ENCODE data around the gene PRMT7. TPM values are rescaled to one million over a fixed set of nuclear protein-coding genes. Genes with fewer than 3 reads are reported as not detected.

Gene PRMT7
- total RNA-seq, 1 experiment from 2014 or later, result 59.3 TPM

DNA sequence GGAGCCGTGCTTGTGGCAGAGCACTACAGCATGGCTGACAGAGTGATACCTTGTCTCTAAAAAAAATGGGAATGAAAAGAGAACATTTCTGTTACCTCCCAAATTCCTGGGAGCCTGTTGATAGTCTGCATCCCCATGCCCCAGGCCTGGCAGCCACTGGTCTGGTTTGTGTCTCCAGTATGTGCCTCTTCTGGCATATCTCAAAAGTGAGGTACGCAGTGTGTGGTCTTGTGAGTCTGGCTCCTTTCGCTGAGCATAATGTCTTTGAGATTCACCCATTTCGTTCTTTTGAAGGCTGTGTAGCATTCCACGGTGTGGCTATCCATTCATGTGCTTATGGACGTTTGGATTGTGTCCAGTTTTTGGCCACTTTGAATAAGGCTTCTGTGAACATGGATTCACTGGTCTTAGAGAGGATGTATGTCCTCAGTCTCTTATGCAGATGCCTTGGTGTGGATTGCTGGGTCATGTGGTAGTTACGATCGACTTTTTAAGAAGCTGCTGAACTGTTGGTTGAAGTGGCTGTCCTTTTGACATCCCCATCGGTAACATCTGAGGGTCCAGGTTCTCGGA, 39.1 kb downstream of the PRMT7 start:
- DNase-seq (ENCODE audit: low spot score) (no peak), ATAC-seq (no peak)
- H3K36me3 Mint-ChIP-seq, result peaks cover 39% of the 10 kb centered on the region
- no peak overlapping the region for H3K4me3 Mint-ChIP-seq
- no peaks in the 10 kb centered on the region for H3K27me3 Mint-ChIP-seq (ENCODE audit: low read depth)
- no peaks in the 10 kb centered on the region for H3K4me1 Mint-ChIP-seq
- ChIA-PET CTCF (no interaction called here), POLR2A (no interaction called here)
- H3K9me3 Mint-ChIP-seq, result no peaks in the 10 kb centered on the region
- TF ChIP-seq SMAD3 (CRISPR knock-in tag; IDR thresholded peaks at IDR 0.05; ENCODE audit: borderline replicate concordance) (no peak), MXD4 (CRISPR knock-in tag; IDR thresholded peaks at IDR 0.05; ENCODE audit: borderline replicate concordance) (no peak), TEAD4 (CRISPR knock-in tag; IDR thresholded peaks at IDR 0.05) (no peak), IRF2 (CRISPR knock-in tag; IDR thresholded peaks at IDR 0.05; ENCODE audit: borderline replicate concordance, low read depth) (no peak), TEAD1 (CRISPR knock-in tag; IDR thresholded peaks at IDR 0.05) (no peak), ZNF671 (CRISPR knock-in tag; IDR thresholded peaks at IDR 0.05) (no peak)
- TF ChIP-seq, protein P1, sequence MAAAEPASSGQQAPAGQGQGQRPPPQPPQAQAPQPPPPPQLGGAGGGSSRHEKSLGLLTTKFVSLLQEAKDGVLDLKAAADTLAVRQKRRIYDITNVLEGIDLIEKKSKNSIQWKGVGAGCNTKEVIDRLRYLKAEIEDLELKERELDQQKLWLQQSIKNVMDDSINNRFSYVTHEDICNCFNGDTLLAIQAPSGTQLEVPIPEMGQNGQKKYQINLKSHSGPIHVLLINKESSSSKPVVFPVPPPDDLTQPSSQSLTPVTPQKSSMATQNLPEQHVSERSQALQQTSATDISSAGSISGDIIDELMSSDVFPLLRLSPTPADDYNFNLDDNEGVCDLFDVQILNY (CRISPR knock-in tag; IDR thresholded peaks at IDR 0.05), result no peak
- TF ChIP-seq, protein P2, sequence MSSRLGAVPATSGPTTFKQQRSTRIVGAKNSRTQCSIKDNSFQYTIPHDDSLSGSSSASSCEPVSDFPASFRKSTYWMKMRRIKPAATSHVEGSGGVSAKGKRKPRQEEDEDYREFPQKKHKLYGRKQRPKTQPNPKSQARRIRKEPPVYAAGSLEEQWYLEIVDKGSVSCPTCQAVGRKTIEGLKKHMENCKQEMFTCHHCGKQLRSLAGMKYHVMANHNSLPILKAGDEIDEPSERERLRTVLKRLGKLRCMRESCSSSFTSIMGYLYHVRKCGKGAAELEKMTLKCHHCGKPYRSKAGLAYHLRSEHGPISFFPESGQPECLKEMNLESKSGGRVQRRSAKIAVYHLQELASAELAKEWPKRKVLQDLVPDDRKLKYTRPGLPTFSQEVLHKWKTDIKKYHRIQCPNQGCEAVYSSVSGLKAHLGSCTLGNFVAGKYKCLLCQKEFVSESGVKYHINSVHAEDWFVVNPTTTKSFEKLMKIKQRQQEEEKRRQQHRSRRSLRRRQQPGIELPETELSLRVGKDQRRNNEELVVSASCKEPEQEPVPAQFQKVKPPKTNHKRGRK (CRISPR knock-in tag; IDR thresholded peaks at IDR 0.05; ENCODE audit: borderline replicate concordance), result no peak
- TF ChIP-seq, protein P3, sequence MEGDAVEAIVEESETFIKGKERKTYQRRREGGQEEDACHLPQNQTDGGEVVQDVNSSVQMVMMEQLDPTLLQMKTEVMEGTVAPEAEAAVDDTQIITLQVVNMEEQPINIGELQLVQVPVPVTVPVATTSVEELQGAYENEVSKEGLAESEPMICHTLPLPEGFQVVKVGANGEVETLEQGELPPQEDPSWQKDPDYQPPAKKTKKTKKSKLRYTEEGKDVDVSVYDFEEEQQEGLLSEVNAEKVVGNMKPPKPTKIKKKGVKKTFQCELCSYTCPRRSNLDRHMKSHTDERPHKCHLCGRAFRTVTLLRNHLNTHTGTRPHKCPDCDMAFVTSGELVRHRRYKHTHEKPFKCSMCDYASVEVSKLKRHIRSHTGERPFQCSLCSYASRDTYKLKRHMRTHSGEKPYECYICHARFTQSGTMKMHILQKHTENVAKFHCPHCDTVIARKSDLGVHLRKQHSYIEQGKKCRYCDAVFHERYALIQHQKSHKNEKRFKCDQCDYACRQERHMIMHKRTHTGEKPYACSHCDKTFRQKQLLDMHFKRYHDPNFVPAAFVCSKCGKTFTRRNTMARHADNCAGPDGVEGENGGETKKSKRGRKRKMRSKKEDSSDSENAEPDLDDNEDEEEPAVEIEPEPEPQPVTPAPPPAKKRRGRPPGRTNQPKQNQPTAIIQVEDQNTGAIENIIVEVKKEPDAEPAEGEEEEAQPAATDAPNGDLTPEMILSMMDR (IDR thresholded peaks at IDR 0.05), result no peak
- TF ChIP-seq, protein P4, sequence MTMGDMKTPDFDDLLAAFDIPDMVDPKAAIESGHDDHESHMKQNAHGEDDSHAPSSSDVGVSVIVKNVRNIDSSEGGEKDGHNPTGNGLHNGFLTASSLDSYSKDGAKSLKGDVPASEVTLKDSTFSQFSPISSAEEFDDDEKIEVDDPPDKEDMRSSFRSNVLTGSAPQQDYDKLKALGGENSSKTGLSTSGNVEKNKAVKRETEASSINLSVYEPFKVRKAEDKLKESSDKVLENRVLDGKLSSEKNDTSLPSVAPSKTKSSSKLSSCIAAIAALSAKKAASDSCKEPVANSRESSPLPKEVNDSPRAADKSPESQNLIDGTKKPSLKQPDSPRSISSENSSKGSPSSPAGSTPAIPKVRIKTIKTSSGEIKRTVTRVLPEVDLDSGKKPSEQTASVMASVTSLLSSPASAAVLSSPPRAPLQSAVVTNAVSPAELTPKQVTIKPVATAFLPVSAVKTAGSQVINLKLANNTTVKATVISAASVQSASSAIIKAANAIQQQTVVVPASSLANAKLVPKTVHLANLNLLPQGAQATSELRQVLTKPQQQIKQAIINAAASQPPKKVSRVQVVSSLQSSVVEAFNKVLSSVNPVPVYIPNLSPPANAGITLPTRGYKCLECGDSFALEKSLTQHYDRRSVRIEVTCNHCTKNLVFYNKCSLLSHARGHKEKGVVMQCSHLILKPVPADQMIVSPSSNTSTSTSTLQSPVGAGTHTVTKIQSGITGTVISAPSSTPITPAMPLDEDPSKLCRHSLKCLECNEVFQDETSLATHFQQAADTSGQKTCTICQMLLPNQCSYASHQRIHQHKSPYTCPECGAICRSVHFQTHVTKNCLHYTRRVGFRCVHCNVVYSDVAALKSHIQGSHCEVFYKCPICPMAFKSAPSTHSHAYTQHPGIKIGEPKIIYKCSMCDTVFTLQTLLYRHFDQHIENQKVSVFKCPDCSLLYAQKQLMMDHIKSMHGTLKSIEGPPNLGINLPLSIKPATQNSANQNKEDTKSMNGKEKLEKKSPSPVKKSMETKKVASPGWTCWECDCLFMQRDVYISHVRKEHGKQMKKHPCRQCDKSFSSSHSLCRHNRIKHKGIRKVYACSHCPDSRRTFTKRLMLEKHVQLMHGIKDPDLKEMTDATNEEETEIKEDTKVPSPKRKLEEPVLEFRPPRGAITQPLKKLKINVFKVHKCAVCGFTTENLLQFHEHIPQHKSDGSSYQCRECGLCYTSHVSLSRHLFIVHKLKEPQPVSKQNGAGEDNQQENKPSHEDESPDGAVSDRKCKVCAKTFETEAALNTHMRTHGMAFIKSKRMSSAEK (CRISPR knock-in tag; IDR thresholded peaks at IDR 0.05; ENCODE audit: borderline replicate concordance), result no peak
- TF ChIP-seq, protein P5, sequence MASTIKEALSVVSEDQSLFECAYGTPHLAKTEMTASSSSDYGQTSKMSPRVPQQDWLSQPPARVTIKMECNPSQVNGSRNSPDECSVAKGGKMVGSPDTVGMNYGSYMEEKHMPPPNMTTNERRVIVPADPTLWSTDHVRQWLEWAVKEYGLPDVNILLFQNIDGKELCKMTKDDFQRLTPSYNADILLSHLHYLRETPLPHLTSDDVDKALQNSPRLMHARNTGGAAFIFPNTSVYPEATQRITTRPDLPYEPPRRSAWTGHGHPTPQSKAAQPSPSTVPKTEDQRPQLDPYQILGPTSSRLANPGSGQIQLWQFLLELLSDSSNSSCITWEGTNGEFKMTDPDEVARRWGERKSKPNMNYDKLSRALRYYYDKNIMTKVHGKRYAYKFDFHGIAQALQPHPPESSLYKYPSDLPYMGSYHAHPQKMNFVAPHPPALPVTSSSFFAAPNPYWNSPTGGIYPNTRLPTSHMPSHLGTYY (CRISPR knock-in tag; IDR thresholded peaks at IDR 0.05), result no peak
- TF ChIP-seq, protein P6, sequence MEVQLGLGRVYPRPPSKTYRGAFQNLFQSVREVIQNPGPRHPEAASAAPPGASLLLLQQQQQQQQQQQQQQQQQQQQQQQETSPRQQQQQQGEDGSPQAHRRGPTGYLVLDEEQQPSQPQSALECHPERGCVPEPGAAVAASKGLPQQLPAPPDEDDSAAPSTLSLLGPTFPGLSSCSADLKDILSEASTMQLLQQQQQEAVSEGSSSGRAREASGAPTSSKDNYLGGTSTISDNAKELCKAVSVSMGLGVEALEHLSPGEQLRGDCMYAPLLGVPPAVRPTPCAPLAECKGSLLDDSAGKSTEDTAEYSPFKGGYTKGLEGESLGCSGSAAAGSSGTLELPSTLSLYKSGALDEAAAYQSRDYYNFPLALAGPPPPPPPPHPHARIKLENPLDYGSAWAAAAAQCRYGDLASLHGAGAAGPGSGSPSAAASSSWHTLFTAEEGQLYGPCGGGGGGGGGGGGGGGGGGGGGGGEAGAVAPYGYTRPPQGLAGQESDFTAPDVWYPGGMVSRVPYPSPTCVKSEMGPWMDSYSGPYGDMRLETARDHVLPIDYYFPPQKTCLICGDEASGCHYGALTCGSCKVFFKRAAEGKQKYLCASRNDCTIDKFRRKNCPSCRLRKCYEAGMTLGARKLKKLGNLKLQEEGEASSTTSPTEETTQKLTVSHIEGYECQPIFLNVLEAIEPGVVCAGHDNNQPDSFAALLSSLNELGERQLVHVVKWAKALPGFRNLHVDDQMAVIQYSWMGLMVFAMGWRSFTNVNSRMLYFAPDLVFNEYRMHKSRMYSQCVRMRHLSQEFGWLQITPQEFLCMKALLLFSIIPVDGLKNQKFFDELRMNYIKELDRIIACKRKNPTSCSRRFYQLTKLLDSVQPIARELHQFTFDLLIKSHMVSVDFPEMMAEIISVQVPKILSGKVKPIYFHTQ (CRISPR knock-in tag; IDR thresholded peaks at IDR 0.05), result no peak
- TF ChIP-seq, protein P7, sequence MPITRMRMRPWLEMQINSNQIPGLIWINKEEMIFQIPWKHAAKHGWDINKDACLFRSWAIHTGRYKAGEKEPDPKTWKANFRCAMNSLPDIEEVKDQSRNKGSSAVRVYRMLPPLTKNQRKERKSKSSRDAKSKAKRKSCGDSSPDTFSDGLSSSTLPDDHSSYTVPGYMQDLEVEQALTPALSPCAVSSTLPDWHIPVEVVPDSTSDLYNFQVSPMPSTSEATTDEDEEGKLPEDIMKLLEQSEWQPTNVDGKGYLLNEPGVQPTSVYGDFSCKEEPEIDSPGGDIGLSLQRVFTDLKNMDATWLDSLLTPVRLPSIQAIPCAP (CRISPR knock-in tag; IDR thresholded peaks at IDR 0.05), result no peak
- TF ChIP-seq, protein P8, sequence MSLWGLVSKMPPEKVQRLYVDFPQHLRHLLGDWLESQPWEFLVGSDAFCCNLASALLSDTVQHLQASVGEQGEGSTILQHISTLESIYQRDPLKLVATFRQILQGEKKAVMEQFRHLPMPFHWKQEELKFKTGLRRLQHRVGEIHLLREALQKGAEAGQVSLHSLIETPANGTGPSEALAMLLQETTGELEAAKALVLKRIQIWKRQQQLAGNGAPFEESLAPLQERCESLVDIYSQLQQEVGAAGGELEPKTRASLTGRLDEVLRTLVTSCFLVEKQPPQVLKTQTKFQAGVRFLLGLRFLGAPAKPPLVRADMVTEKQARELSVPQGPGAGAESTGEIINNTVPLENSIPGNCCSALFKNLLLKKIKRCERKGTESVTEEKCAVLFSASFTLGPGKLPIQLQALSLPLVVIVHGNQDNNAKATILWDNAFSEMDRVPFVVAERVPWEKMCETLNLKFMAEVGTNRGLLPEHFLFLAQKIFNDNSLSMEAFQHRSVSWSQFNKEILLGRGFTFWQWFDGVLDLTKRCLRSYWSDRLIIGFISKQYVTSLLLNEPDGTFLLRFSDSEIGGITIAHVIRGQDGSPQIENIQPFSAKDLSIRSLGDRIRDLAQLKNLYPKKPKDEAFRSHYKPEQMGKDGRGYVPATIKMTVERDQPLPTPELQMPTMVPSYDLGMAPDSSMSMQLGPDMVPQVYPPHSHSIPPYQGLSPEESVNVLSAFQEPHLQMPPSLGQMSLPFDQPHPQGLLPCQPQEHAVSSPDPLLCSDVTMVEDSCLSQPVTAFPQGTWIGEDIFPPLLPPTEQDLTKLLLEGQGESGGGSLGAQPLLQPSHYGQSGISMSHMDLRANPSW (CRISPR knock-in tag; conservative IDR thresholded peaks at IDR 0.05; ENCODE audit: low read depth), result no peak
- TF ChIP-seq, protein P9, sequence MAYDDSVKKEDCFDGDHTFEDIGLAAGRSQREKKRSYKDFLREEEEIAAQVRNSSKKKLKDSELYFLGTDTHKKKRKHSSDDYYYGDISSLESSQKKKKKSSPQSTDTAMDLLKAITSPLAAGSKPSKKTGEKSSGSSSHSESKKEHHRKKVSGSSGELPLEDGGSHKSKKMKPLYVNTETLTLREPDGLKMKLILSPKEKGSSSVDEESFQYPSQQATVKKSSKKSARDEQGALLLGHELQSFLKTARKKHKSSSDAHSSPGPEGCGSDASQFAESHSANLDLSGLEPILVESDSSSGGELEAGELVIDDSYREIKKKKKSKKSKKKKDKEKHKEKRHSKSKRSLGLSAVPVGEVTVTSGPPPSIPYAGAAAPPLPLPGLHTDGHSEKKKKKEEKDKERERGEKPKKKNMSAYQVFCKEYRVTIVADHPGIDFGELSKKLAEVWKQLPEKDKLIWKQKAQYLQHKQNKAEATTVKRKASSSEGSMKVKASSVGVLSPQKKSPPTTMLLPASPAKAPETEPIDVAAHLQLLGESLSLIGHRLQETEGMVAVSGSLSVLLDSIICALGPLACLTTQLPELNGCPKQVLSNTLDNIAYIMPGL (CRISPR knock-in tag; IDR thresholded peaks at IDR 0.05), result no peak
- no peak overlapping the region for H3K27ac Mint-ChIP-seq
